Esophagus squamous epithelium (tissue), 5 donors: Measurements from ENCODE around the gene CDK11B. TPM values are rescaled to one million over a fixed set of nuclear protein-coding genes. Genes with fewer than 3 reads are reported as not detected.

Source experiments
- DNase-seq: peaks from one replicate; lab custom pipeline; 2025; lab: John Stamatoyannopoulos, UW
- H3K27ac ChIP-seq, 4 donors: fragments of 200-600 bp; sonication (generic); one replicate each; pipeline ENCODE4 v1.5.1; 2016 to 2019; ENCODE audit warnings: mild to moderate bottlenecking in 1 of 4
- H3K27me3 ChIP-seq, 4 donors: fragments of 200-600 bp; sonication (generic); 1 replicate in 3 of 4; 2 replicates in 1 of 4; pipeline versions ENCODE4 v1.5.1 to v1.6.0; 2017 to 2021; ENCODE audit warnings: antibody characterized with exemption in 1 of 4
- H3K36me3 ChIP-seq, 3 donors: fragments of 200-600 bp; sonication (generic); one replicate each; pipeline ENCODE4 v1.5.1; 2016 to 2019
- H3K4me1 ChIP-seq, 3 donors: fragments of 200-600 bp; sonication (generic); one replicate each; pipeline ENCODE4 v1.5.1; 2017 to 2019
- H3K4me3 ChIP-seq, 4 donors: fragments of 200-600 bp; sonication (generic); 1 replicate in 3 of 4; 2 replicates in 1 of 4; pipeline ENCODE4 v1.5.1; 2016 to 2019; ENCODE audit warnings: mild to moderate bottlenecking in 2 of 4, moderate library complexity in 1 of 4
- H3K9me3 ChIP-seq, 3 donors: fragments of 200-600 bp; sonication (generic); one replicate each; pipeline ENCODE4 v1.5.1; 2016 to 2019
- CTCF ChIP-seq, 6 experiments: fragments of 450-650 bp in 4 of 6; fragments of 200-600 bp in 2 of 6; sonication (generic) in 2 of 6; IDR thresholded peaks; one replicate each; pipeline ENCODE4 v1.5.1; 2016 to 2019; ENCODE audit warnings: antibody characterized with exemption in 6 of 6, mild to moderate bottlenecking in 4 of 6, moderate library complexity in 4 of 6
- POLR2A ChIP-seq, 4 donors: fragments of 450-650 bp; IDR thresholded peaks; one replicate each; pipeline ENCODE4 v1.6.1; 2017; ENCODE audit warnings: antibody characterized with exemption in 4 of 4, mild to moderate bottlenecking in 4 of 4, moderate library complexity in 3 of 4
- WGBS, 2 donors: methylation state at CpG; one replicate each; pipeline ENCODE4 v1.1.5; 2018; 5-methylcytosine and 5-hydroxymethylcytosine counted together
- intact Hi-C: fragments of 100-400 bp; cut with DNase I; formaldehyde crosslinking; loops from one replicate; pipeline ENCODE4 v1.15.0; 2022
- total RNA-seq, 4 donors: library from RNA; depleted of rRNA; stranded (reverse); fragments of >200 nt; gene quantifications; one replicate each; pipeline ENCODE4 v1.1.0, GENCODE V29; 2016
- donor health status: DM: yes; HTN: yes; CAD: no.

Gene CDK11B
- total RNA-seq, 4 donors from 2014 or later: 10.1 to 17.2 (median 13.7) TPM

GRCh38 chr1:1671365-1672119 is 12.7 kb upstream of the CDK11B start:
- DNase-seq: no peak
- Histone ChIP-seq H3K27ac (no peak overlapping the region), H3K9me3 (no peaks in the 10 kb centered on the region), H3K27me3 (no peaks in the 10 kb centered on the region), H3K4me1 (no peaks in the 10 kb centered on the region), H3K36me3 (peaks cover 7 to 80% (median 9%) of the 10 kb centered on the region in 3 donors), H3K4me3 (no peak overlapping the region)
- no peak for TF ChIP-seq CTCF (IDR thresholded peaks at IDR 0.05)
- TF ChIP-seq POLR2A (IDR thresholded peaks at IDR 0.05): no peak
- intact Hi-C loops: no loop called here
- 82 to 85% methylated on average over 9 to 18 of the region's 27 CpGs for WGBS, 2 donors

- TF ChIP-seq POLR2A (IDR thresholded peaks at IDR 0.05) (no peak), CTCF (IDR thresholded peaks at IDR 0.05) (no peak)
- Histone ChIP-seq H3K36me3 (peaks cover 13 to 87% (median 15%) of the 10 kb centered on the region in 3 donors), H3K27ac (no peak overlapping the region), H3K4me3 (no peak overlapping the region), H3K4me1 (no peaks in the 10 kb centered on the region), H3K27me3 (no peaks in the 10 kb centered on the region), H3K9me3 (no peaks in the 10 kb centered on the region)
- 87 to 91% methylated on average over 11 to 22 of the region's 24 CpGs for WGBS, 2 donors
- DNase-seq: no peak
- intact Hi-C loops: no loop called here
Observed at GRCh38 chr1:1670866-1671265, 12.1 kb upstream of the CDK11B start.

GRCh38 chr1:1669468-1670440 is 10.9 kb upstream of the CDK11B start:
- WGBS, 2 donors: 88 to 93% methylated on average over 32 to 37 of the region's 43 CpGs
- TF ChIP-seq CTCF (IDR thresholded peaks at IDR 0.05) (no peak), POLR2A (IDR thresholded peaks at IDR 0.05) (no peak)
- no peak for DNase-seq
- Histone ChIP-seq H3K27ac (no peak overlapping the region), H3K4me1 (no peaks in the 10 kb centered on the region), H3K27me3 (no peaks in the 10 kb centered on the region), H3K36me3 (peaks cover 19 to 93% (median 27%) of the 10 kb centered on the region in 3 donors), H3K9me3 (no peaks in the 10 kb centered on the region), H3K4me3 (no peak overlapping the region)
- intact Hi-C loops: no loop called here

GRCh38 chr1:1666526-1666925 is 7.7 kb upstream of the CDK11B start:
- WGBS, 2 donors: 70 to 92% methylated on average over 2 to 10 of the region's 15 CpGs
- DNase-seq: no peak

More at GRCh38 chr1:1666526-1666925, 7.7 kb upstream of the CDK11B start:
- H3K4me1 ChIP-seq: peaks cover 0 to 12% (median 0%) of the 10 kb centered on the region in 3 donors
- no peaks in the 10 kb centered on the region for H3K27me3 ChIP-seq
- no peak for TF ChIP-seq CTCF (IDR thresholded peaks at IDR 0.05)
- no peak for TF ChIP-seq POLR2A (IDR thresholded peaks at IDR 0.05)
- peaks cover 19 to 69% (median 27%) of the 10 kb centered on the region in 3 donors for H3K36me3 ChIP-seq
- no peaks in the 10 kb centered on the region for H3K9me3 ChIP-seq
- intact Hi-C loops: no loop called here
- no peak overlapping the region for H3K4me3 ChIP-seq
- H3K27ac ChIP-seq: no peak overlapping the region
